Muscle layer of colon (tissue), 2 donors: Measurements from ENCODE around the gene HCST.
A peak's percentile ranks its signal among the peaks of the same experiment; 100 is the strongest.
"Not testable (repeated sequence)": the region's sequence is repeated elsewhere in the genome, so short reads cannot be mapped to it uniquely, and the experiment has no call there.

Experiments
- H3K27ac ChIP-seq: one replicate; pipeline ENCODE4 v1.7.0; 2013; ENCODE audit warnings: low read depth, mild to moderate bottlenecking, low read length, moderate library complexity
- H3K27me3 ChIP-seq, 2 donors: one replicate each; pipeline ENCODE4 v1.7.0; 2013; ENCODE audit warnings: low read length in 2 of 2, mild to moderate bottlenecking in 2 of 2; ENCODE audit not compliant: insufficient read depth in 2 of 2, control insufficient read depth in 1 of 2
- H3K36me3 ChIP-seq: one replicate; pipeline ENCODE4 v1.7.0; 2013; ENCODE audit warnings: mild to moderate bottlenecking, low read length; ENCODE audit not compliant: insufficient read depth
- H3K4me1 ChIP-seq: one replicate; pipeline ENCODE4 v1.7.0; 2013; ENCODE audit warnings: mild to moderate bottlenecking, low read length; ENCODE audit not compliant: insufficient read depth
- H3K4me3 ChIP-seq, 2 donors: one replicate each; pipeline ENCODE4 v1.7.0; 2013; ENCODE audit warnings: low read length in 2 of 2, low read depth in 1 of 2, mild to moderate bottlenecking in 1 of 2, moderate library complexity in 1 of 2
- H3K9ac ChIP-seq: one replicate; pipeline ENCODE4 v1.7.0; 2013; ENCODE audit warnings: low read length
- H3K9me3 ChIP-seq: one replicate; pipeline ENCODE4 v1.7.0; 2013; ENCODE audit warnings: mild to moderate bottlenecking, low read length
- donor health status: abdominal sarcoma.
- donor health status: Adenocarcinoma of cecum.

HCST gene

DNA sequence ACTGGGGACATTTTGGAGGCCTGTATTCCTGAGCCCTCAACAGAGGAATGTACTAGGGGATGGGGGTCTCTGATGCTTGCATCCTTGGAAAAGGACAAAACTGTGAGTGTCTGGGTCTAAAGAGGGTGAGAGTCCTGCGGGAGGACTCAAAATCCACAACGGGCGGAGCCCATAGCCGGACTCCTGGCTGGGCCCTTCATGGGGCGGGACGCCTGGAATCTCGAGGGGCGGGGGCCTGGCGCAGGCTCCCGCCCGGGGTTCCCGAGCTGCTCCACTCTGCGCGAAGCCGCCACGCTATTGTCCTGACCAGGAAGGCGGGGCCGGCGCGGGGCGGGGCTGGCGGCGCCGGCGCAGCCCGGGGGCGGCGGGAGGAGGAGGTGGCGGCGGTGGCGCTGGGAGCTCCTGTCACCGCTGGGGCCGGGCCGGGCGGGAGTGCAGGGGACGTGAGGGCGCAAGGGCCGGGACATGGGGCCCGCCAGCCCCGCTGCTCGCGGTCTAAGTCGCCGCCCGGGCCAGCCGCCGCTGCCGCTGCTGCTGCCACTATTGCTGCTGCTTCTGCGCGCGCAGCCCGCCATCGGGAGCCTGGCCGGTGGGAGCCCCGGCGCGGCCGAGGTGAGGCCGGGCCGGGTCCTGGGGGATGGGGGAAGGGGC lies 34.0 kb upstream of the HCST start, which contains the start of gene APLP1:
Gene APLP1, plus strand, starts transcription at position 403 of the 651 bp plus-strand sequence. Its CDS starts 63 bp downstream, at position 466.
- Histone ChIP-seq H3K4me1 (peaks cover 15% of the 10 kb centered on the region), H3K4me3 (peak within 1 kb of the TSS in 1 of 2 donors; percentile 45)

DNA sequence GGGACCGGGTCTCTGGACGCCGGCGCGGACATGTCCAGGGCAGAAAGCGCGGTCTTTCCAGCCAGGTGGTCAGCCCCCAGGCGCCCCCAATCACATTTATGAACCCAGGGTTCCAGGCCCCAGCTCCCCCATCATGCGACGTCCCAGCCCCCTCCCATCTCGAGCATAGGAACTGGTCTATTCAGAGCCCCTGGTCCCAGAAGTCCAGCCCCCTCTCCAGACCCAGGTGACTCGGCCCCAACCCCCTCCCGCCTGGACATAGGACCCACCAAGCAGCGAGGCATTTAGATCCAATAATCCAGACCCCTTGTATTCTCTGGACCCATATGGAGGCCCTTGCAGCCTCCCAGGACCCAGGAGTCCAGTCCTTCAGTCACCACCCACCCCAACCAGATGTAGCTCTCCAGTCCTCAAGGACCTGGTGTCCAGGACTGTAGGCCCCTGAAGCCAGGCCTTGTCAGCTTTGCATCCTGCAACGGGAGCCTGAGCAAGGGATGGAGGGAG lies 33.5 kb upstream of the HCST start:
- H3K36me3 ChIP-seq: no peaks in the 10 kb centered on the region
- H3K27ac ChIP-seq: no peak overlapping the region
- peaks cover 29 to 48% of the 10 kb centered on the region in 2 donors for H3K27me3 ChIP-seq
- H3K4me1 ChIP-seq: peaks cover 15% of the 10 kb centered on the region
- H3K4me3 ChIP-seq: peak overlapping the region in 1 of 2 donors; percentile 45
- H3K9me3 ChIP-seq: no peaks in the 10 kb centered on the region
- no peak overlapping the region for H3K9ac ChIP-seq

More for the DNA sequence above, 34.0 kb upstream of the HCST start, which contains the start of gene APLP1:
- H3K9ac ChIP-seq: no peak within 1 kb of the TSS
- H3K27me3 ChIP-seq: peaks cover 29 to 48% of the 10 kb centered on the region in 2 donors
- H3K27ac ChIP-seq: no peak within 1 kb of the TSS
- no peaks in the 10 kb centered on the region for H3K9me3 ChIP-seq
- no peaks in the 10 kb centered on the region for H3K36me3 ChIP-seq

DNA sequence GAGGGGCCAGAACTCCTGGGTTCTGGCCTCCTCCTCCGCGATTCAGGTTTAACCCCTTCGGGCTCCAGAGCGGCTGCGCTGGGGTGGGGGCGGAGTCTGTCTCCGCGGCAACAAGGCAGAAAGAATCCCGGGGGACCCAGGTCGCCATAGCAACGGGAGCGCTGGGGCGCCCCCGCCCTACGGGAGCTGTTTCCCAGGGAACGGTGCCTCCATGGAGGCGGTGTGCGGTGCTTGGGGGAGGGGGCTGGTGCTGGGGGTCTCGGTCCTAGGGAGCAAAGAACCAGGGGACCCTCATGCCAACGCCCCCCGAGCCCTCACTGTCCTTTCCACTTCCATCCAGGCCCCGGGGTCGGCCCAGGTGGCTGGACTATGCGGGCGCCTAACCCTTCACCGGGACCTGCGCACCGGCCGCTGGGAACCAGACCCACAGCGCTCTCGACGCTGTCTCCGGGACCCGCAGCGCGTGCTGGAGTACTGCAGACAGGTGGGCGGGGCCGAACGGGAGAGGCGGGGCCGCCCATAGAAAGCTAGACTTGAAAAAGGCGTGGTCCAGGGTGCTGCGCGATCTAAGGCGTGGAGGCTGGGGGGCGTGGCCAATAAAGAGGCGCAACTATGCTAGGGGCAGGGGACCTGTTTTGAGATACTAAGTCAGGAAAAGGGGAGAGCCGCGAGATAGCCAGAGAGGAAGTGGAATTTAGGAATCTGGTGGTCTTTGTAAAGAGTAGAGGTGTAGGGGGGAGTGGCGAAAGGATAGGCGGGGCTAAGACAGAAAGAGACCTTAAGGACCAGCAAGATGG lies 32.8 kb upstream of the HCST start:
- peak overlapping the region in 1 of 2 donors; percentile 45 for H3K4me3 ChIP-seq
- no peak overlapping the region for H3K9ac ChIP-seq
- H3K9me3 ChIP-seq: no peaks in the 10 kb centered on the region
- peaks cover 15% of the 10 kb centered on the region for H3K4me1 ChIP-seq
- no peaks in the 10 kb centered on the region for H3K36me3 ChIP-seq
- H3K27ac ChIP-seq: no peak overlapping the region
- H3K27me3 ChIP-seq: peaks cover 29 to 48% of the 10 kb centered on the region in 2 donors

DNA sequence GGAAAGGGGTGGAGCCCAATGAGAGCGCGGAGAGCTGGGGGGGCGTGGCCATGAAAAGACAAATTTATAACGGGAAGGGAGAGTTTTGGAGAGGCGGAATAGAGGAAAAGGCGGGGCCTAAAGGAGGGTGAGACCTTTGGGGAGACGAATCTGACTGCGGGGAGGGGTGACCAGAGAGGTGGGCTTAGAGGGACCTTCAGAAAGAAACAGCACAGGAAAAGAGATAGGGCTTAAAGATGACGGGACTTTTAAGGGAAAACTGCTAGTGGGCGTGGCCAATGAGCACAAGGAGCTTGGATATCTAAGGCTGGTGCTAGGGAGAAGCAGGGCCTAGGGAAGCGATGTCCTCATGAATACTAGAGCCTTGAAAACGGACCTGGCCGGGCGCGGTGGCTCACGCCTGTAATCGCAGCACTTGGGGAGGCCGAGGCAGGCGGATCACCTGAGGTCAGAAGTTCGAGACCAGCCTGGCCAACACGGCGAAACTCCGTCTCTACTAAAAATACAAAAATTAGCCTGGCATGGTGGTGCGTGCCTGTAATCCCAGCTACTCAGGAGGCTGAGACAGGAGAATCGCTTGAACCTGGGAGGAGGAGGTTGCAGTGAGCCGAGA lies 32.1 kb upstream of the HCST start:
- Histone ChIP-seq H3K4me1 (peaks cover 15% of the 10 kb centered on the region), H3K27me3 (peaks cover 29 to 48% of the 10 kb centered on the region in 2 donors)
- H3K9me3 ChIP-seq, H3K36me3 ChIP-seq, H3K9ac ChIP-seq, H3K4me3 ChIP-seq, H3K27ac ChIP-seq: not testable (repeated sequence)

DNA sequence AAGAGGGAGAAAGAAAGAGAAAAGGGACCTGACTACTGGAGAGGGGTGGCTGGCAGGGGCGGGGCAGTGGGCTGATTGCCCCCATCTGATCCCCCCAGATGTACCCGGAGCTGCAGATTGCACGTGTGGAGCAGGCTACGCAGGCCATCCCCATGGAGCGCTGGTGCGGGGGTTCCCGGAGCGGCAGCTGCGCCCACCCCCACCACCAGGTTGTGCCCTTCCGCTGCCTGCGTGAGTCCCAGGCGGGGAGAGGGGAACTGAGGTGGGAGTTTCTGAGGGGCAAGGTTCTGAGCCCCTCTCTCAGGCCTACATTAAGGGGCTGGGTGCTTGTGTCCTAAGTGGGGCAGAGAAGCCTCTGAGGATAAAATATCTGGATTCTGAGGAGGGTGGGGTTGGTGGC lies 31.5 kb upstream of the HCST start:
- no peak overlapping the region for H3K9ac ChIP-seq
- peaks cover 29 to 48% of the 10 kb centered on the region in 2 donors for H3K27me3 ChIP-seq

DNA sequence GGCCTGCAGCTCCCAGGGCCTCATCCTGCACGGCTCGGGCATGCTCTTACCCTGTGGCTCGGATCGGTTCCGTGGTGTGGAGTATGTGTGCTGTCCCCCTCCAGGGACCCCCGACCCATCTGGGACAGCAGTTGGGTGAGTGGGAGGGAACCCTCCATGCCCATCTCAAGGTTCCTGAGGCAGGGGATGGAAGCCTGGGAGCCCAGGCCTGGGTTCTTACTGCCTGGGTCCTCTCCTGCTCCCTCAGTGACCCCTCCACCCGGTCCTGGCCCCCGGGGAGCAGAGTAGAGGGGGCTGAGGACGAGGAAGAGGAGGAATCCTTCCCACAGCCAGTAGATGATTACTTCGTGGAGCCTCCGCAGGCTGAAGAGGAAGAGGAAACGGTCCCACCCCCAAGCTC lies 30.7 kb upstream of the HCST start:
- Histone ChIP-seq H3K4me1 (peaks cover 15% of the 10 kb centered on the region), H3K27me3 (peaks cover 29 to 45% of the 10 kb centered on the region in 2 donors), H3K9ac (no peak overlapping the region), H3K4me3 (no peak overlapping the region), H3K36me3 (no peaks in the 10 kb centered on the region), H3K9me3 (no peaks in the 10 kb centered on the region), H3K27ac (no peak overlapping the region)

More for the DNA sequence above, 31.5 kb upstream of the HCST start:
- Histone ChIP-seq H3K27ac (no peak overlapping the region), H3K4me1 (peaks cover 15% of the 10 kb centered on the region), H3K9me3 (no peaks in the 10 kb centered on the region), H3K4me3 (no peak overlapping the region), H3K36me3 (no peaks in the 10 kb centered on the region)

DNA sequence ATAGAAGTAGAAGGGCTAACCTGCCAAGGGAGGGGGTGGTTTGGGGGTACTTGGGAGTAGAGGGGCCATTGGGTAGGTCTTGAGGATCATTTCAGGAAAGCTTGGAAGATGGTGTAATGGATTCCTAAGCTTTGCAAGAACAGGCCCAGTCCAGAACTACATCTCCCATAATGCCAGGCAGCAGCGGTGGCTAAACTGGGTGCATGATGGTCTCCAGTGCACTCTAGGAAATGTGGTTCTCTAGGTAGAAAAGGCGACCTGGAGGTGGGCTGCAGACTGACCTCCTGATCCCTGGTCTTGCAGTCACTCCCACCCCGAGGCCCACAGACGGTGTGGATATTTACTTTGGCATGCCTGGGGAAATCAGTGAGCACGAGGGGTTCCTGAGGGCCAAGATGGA lies 30.1 kb upstream of the HCST start:
- Histone ChIP-seq H3K9me3 (no peaks in the 10 kb centered on the region), H3K4me1 (peaks cover 15% of the 10 kb centered on the region), H3K27me3 (peaks cover 29 to 39% of the 10 kb centered on the region in 2 donors)

DNA sequence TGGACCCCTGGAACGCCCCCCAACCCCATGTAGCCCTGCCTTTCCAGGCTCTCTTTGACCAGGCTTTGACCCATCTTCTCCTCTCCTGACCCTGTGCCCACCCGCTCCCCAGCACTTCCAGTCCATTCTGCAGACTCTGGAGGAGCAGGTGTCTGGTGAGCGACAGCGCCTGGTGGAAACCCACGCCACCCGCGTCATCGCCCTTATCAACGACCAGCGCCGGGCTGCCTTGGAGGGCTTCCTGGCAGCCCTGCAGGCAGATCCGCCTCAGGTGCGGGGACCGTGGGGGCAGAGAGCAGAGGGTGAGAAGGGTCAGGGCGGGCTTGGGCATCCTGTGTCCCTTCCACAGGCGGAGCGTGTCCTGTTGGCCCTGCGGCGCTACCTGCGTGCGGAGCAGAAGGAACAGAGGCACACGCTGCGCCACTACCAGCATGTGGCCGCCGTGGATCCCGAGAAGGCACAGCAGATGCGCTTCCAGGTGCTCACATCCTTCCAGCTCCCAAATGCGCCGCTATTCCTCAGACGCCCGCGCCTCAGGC lies 27.9 kb upstream of the HCST start:
- no peaks in the 10 kb centered on the region for H3K9me3 ChIP-seq
- H3K27ac ChIP-seq: no peak overlapping the region
- no peaks in the 10 kb centered on the region for H3K36me3 ChIP-seq
- peaks cover 24 to 45% of the 10 kb centered on the region in 2 donors for H3K27me3 ChIP-seq
- no peak overlapping the region for H3K9ac ChIP-seq
- no peak overlapping the region for H3K4me3 ChIP-seq
- H3K4me1 ChIP-seq: peaks cover 8% of the 10 kb centered on the region

More for the DNA sequence above, 30.1 kb upstream of the HCST start:
- Histone ChIP-seq H3K9ac (no peak overlapping the region), H3K4me3 (no peak overlapping the region), H3K36me3 (no peaks in the 10 kb centered on the region), H3K27ac (no peak overlapping the region)

DNA sequence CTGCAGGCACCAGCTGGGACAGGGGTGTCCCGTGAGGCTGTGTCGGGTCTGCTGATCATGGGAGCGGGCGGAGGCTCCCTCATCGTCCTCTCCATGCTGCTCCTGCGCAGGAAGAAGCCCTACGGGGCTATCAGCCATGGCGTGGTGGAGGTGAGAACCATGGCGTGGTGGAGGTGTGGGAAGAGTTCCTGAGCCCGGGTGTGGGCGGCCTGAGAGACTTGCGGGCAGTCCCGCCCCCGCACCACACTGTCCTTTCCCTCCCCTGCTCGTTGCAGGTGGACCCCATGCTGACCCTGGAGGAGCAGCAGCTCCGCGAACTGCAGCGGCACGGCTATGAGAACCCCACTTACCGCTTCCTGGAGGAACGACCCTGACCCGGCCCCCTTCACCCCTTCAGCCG lies 23.3 kb upstream of the HCST start:
- no peak overlapping the region for H3K27ac ChIP-seq
- H3K36me3 ChIP-seq: no peaks in the 10 kb centered on the region
- no peak overlapping the region for H3K4me3 ChIP-seq
- no peak overlapping the region for H3K9ac ChIP-seq
- no peaks in the 10 kb centered on the region for H3K9me3 ChIP-seq
- H3K27me3 ChIP-seq: peaks cover 0 to 23% of the 10 kb centered on the region in 2 donors
- no peaks in the 10 kb centered on the region for H3K4me1 ChIP-seq

DNA sequence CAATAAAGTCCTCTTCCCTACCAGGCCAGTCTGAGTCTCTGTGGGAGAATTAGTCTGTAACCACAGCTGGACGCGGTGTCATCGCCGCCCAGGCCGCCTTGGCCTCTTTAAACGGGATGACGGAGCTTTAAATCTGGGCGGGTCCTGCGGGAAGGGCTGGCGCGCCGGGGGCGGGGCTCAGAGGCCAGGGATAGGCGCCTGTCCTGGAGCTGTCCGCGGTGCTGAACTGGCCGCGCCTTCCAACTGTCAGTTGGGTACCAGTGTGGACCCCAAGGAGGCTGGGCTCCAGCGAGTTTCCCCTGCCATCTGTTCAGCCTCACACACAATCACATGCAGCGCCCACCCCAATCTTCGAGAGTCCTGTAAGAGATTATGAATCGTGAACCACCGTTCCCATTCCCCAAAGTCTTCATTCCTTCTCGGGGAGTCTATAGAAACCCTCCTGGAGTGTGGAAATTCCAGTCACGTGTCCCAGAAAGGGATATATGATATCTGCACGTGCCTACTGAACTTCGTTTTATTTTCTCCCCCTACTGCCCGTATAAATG lies 22.5 kb upstream of the HCST start:
- no peak overlapping the region for H3K4me3 ChIP-seq
- no peaks in the 10 kb centered on the region for H3K4me1 ChIP-seq
- peaks cover 0 to 23% of the 10 kb centered on the region in 2 donors for H3K27me3 ChIP-seq
- no peaks in the 10 kb centered on the region for H3K36me3 ChIP-seq
- no peak overlapping the region for H3K9ac ChIP-seq
- H3K27ac ChIP-seq: no peak overlapping the region
- no peaks in the 10 kb centered on the region for H3K9me3 ChIP-seq
